Smooth muscle cell (in vitro differentiated cells): ENCODE data around the gene MYO18A. TPM values are rescaled to one million over a fixed set of nuclear protein-coding genes. Genes with fewer than 3 reads are reported as not detected.

Experiments used
- DNase-seq: peaks from one replicate; lab custom pipeline; 2025; ENCODE audit not compliant: unreplicated experiment; lab: John Stamatoyannopoulos, UW
- H2AFZ ChIP-seq: fragments of 200-600 bp; sonication (generic); 2 replicates; pipeline ENCODE4 v1.6.0; 2016; ENCODE audit warnings: antibody characterized with exemption, low read depth, mild to moderate bottlenecking
- H3F3A ChIP-seq: fragments of 200-600 bp; sonication (generic); 2 replicates; pipeline ENCODE4 v1.6.0; 2017; ENCODE audit warnings: antibody characterized with exemption, low read depth
- H3K27ac ChIP-seq: fragments of 200-600 bp; sonication (generic); 2 replicates; pipeline ENCODE4 v1.5.1; 2016; ENCODE audit warnings: low read depth, mild to moderate bottlenecking
- H3K27me3 ChIP-seq: fragments of 200-600 bp; sonication (generic); 2 replicates; pipeline ENCODE4 v1.6.1; 2016; ENCODE audit warnings: low read depth, mild to moderate bottlenecking
- H3K36me3 ChIP-seq: fragments of 200-600 bp; sonication (generic); 2 replicates; pipeline ENCODE4 v1.5.1; 2016; ENCODE audit warnings: low read depth
- H3K4me1 ChIP-seq: fragments of 200-600 bp; sonication (generic); 2 replicates; pipeline ENCODE4 v1.5.1; 2016; ENCODE audit warnings: low read depth
- H3K4me2 ChIP-seq: fragments of 200-600 bp; sonication (generic); 2 replicates; pipeline ENCODE4 v1.6.0; 2016; ENCODE audit warnings: mild to moderate bottlenecking
- H3K4me3 ChIP-seq: fragments of 200-600 bp; sonication (generic); 2 replicates; pipeline ENCODE4 v1.5.1; 2016; ENCODE audit warnings: mild to moderate bottlenecking
- H3K79me2 ChIP-seq: fragments of 200-600 bp; sonication (generic); 2 replicates; pipeline ENCODE4 v1.6.0; 2016; ENCODE audit warnings: low read depth, mild to moderate bottlenecking
- H3K9ac ChIP-seq: fragments of 200-600 bp; sonication (generic); 2 replicates; pipeline ENCODE4 v1.6.0; 2016; ENCODE audit warnings: low read depth
- H3K9me3 ChIP-seq: fragments of 200-600 bp; sonication (generic); replicated peaks from 2 replicates; pipeline ENCODE4 v1.5.1; 2016; ENCODE audit warnings: low read depth
- H4K20me1 ChIP-seq: fragments of 200-600 bp; sonication (generic); 2 replicates; pipeline ENCODE4 v1.6.0; 2016; ENCODE audit warnings: low read depth
- CTCF ChIP-seq: fragments of 200-600 bp; sonication (generic); IDR thresholded peaks from 2 replicates; pipeline ENCODE4 v1.5.1; 2017; ENCODE audit warnings: borderline replicate concordance, mild to moderate bottlenecking, antibody characterized with exemption; ENCODE audit not compliant: insufficient read depth, poor library complexity, severe bottlenecking
- whole genome bisulfite sequencing: methylation state at CpG from one replicate; pipeline ENCODE4 v1.1.7; 2016; ENCODE audit warnings: low lambda C conversion rate; 5-methylcytosine and 5-hydroxymethylcytosine counted together
- polyA plus RNA-seq: library from polyadenylated mRNA; unstranded; fragments of >200 nt; fragmentation: Nextera tagmentation; extraction: Ambion mirVana; gene quantifications from 2 replicates; pipeline ENCODE4 v1.2.1, GENCODE V29; 2016
- total RNA-seq: library from RNA; depleted of rRNA; stranded (reverse); fragments of >200 nt; gene quantifications from 2 replicates; pipeline ENCODE4 v1.2.3, GENCODE V29; 2014

The MYO18A gene
- total and polyA plus RNA-seq, 2 experiments from 2014 or later = 18.0 to 22.1 TPM

GRCh38 chr17:29166507-29166887 is 13.7 kb downstream of the MYO18A start:
- H3K27me3 ChIP-seq = no peaks in the 10 kb centered on the region
- no peak for DNase-seq
- H3K36me3 ChIP-seq = no peaks in the 10 kb centered on the region
- H4K20me1 ChIP-seq = peaks cover 62% of the 10 kb centered on the region
- H3K9ac ChIP-seq = no peak overlapping the region
- no peak overlapping the region for H3K4me3 ChIP-seq
- no peaks in the 10 kb centered on the region for H3K4me1 ChIP-seq
- no peak overlapping the region for H3K4me2 ChIP-seq
- H3K79me2 ChIP-seq = peaks cover 8% of the 10 kb centered on the region
- H3K27ac ChIP-seq = no peak overlapping the region
- no peaks in the 10 kb centered on the region for H3F3A ChIP-seq
- no peak for TF ChIP-seq CTCF
- H3K9me3 ChIP-seq = no peaks in the 10 kb centered on the region
- over 99% methylated on average over 21 of the region's 21 CpGs for WGBS
- H2AFZ ChIP-seq = no peak overlapping the region

GRCh38 chr17:29165800-29166506 is 14.2 kb downstream of the MYO18A start:
- H3K9me3 ChIP-seq = no peaks in the 10 kb centered on the region
- H3K27ac ChIP-seq = no peak overlapping the region
- no peaks in the 10 kb centered on the region for H3F3A ChIP-seq
- H3K4me3 ChIP-seq = no peak overlapping the region
- H3K27me3 ChIP-seq = no peaks in the 10 kb centered on the region
- H4K20me1 ChIP-seq = peaks cover 66% of the 10 kb centered on the region
- TF ChIP-seq CTCF = no peak
- no peaks in the 10 kb centered on the region for H3K36me3 ChIP-seq
- H3K4me2 ChIP-seq = no peak overlapping the region
- H2AFZ ChIP-seq = no peak overlapping the region
- no peak for DNase-seq
- H3K9ac ChIP-seq = no peak overlapping the region
- no peaks in the 10 kb centered on the region for H3K4me1 ChIP-seq
- peaks cover 7% of the 10 kb centered on the region for H3K79me2 ChIP-seq
- WGBS = 97% methylated on average over 32 of the region's 32 CpGs

GRCh38 chr17:29165261-29165660 is 14.9 kb downstream of the MYO18A start:
- Histone ChIP-seq H3K4me2 (no peak overlapping the region), H3K27ac (no peak overlapping the region), H3K4me1 (no peaks in the 10 kb centered on the region), H3K79me2 (no peaks in the 10 kb centered on the region), H3K9me3 (no peaks in the 10 kb centered on the region), H3K27me3 (no peaks in the 10 kb centered on the region), H2AFZ (no peak overlapping the region), H3K36me3 (no peaks in the 10 kb centered on the region), H3K4me3 (no peak overlapping the region), H3K9ac (no peak overlapping the region), H3F3A (no peaks in the 10 kb centered on the region), H4K20me1 (peaks cover 67% of the 10 kb centered on the region)
- 95% methylated on average over 3 of the region's 3 CpGs for WGBS
- no peak for TF ChIP-seq CTCF
- no peak for DNase-seq

- no peaks in the 10 kb centered on the region for H3K36me3 ChIP-seq
- peak overlapping the region; percentile 9 for H3K4me2 ChIP-seq
- peaks cover 77% of the 10 kb centered on the region for H4K20me1 ChIP-seq
- TF ChIP-seq CTCF = no peak
- WGBS = 31% methylated on average over 3 of the region's 3 CpGs
- H3K4me1 ChIP-seq = peaks cover 3% of the 10 kb centered on the region
- H3F3A ChIP-seq = no peaks in the 10 kb centered on the region
- DNase-seq = no peak
- no peaks in the 10 kb centered on the region for H3K27me3 ChIP-seq
- H3K9ac ChIP-seq = no peak overlapping the region
- no peak overlapping the region for H2AFZ ChIP-seq
- H3K79me2 ChIP-seq = no peaks in the 10 kb centered on the region
- H3K9me3 ChIP-seq = no peaks in the 10 kb centered on the region
- no peak overlapping the region for H3K27ac ChIP-seq
- no peak overlapping the region for H3K4me3 ChIP-seq
These were observed 16.6 kb downstream of the MYO18A start for GRCh38 chr17:29163563-29163962.
